K562 (cell line): ENCODE data around the gene THSD8. TPM values are rescaled to one million over a fixed set of nuclear protein-coding genes. Genes with fewer than 3 reads are reported as not detected.

ENCODE experiments used
- ASH1L ChIP-seq: fragments of 450-650 bp; IDR thresholded peaks from 2 replicates; pipeline ENCODE4 v1.6.1; 2018; ENCODE audit warnings: borderline replicate concordance, mild to moderate bottlenecking, low read depth; ENCODE audit not compliant: partially characterized antibody
- C11orf30 ChIP-seq: fragments of 450-650 bp; IDR thresholded peaks from 2 replicates; pipeline ENCODE4 v1.6.1; 2016; ENCODE audit warnings: low read depth, mild to moderate bottlenecking
- ETV1 ChIP-seq: fragments of 450-650 bp; conservative IDR thresholded peaks from 2 replicates; pipeline ENCODE4 v1.6.1; 2016; ENCODE audit warnings: missing genetic modification characterization, control low read depth, low read depth, missing compliant biosample characterization
- GABPA ChIP-seq: fragments of 200-800 bp; sonication (Bioruptor generic); conservative IDR thresholded peaks from 2 replicates; pipeline ENCODE4 v1.6.1; 2016; ENCODE audit warnings: low read depth, missing genetic modification characterization, missing compliant biosample characterization
- GATAD2B ChIP-seq: fragments of 450-650 bp; IDR thresholded peaks from 2 replicates; pipeline ENCODE4 v1.6.1; 2017; ENCODE audit warnings: mild to moderate bottlenecking, borderline replicate concordance
- GTF2A2 ChIP-seq: IDR thresholded peaks from 2 replicates; pipeline ENCODE4 v1.6.1; 2016; ENCODE audit warnings: mild to moderate bottlenecking, missing genetic modification characterization, missing compliant biosample characterization
- HMG20B ChIP-seq: fragments of 250-450 bp; sonication (Bioruptor Pico); IDR thresholded peaks from 2 replicates; pipeline ENCODE4 v1.5.0; 2021; ENCODE audit warnings: mild to moderate bottlenecking
- KDM5B ChIP-seq: fragments of 200-600 bp; sonication (generic); IDR thresholded peaks from 2 replicates; pipeline ENCODE4 v1.6.1; 2012; ENCODE audit warnings: low read depth, mild to moderate bottlenecking, moderate library complexity, low read length, control low read depth, inconsistent platforms; ENCODE audit not compliant: insufficient replicate concordance
- MCM3 ChIP-seq: fragments of 450-650 bp; IDR thresholded peaks from 2 replicates; pipeline ENCODE4 v1.6.1; 2016
- MCM7 ChIP-seq, 2 experiments: fragments of 450-650 bp; IDR thresholded peaks; 2 replicates each; pipeline ENCODE4 v1.6.1; 2016 to 2018
- NFIC ChIP-seq: fragments of 450-650 bp; IDR thresholded peaks from 2 replicates; pipeline ENCODE4 v1.6.1; 2017; ENCODE audit warnings: mild to moderate bottlenecking, inconsistent platforms
- PML ChIP-seq: IDR thresholded peaks from 2 replicates; pipeline ENCODE4 v1.6.1; 2012; ENCODE audit warnings: low read length, inconsistent platforms
- PURB ChIP-seq: sonication (generic); formaldehyde crosslinking; IDR thresholded peaks from 2 replicates; pipeline ENCODE4 v1.9.0; 2021; ENCODE audit warnings: low read depth, mild to moderate bottlenecking, missing genetic modification reagents
- PYGO2 ChIP-seq: fragments of 450-650 bp; IDR thresholded peaks from 2 replicates; pipeline ENCODE4 v1.6.1; 2016; ENCODE audit warnings: mild to moderate bottlenecking, missing genetic modification characterization, moderate library complexity, missing compliant biosample characterization
- RB1 ChIP-seq: fragments of 450-650 bp; IDR thresholded peaks from 2 replicates; pipeline ENCODE4 v1.6.1; 2017; ENCODE audit warnings: low read depth, mild to moderate bottlenecking
- SMAD2 ChIP-seq: fragments of 150-350 bp; IDR thresholded peaks from 2 replicates; pipeline ENCODE4 v1.6.1; 2014; ENCODE audit warnings: low read depth, mild to moderate bottlenecking, low read length
- SMAD3 ChIP-seq: fragments of 450-650 bp; formaldehyde crosslinking; conservative IDR thresholded peaks from 2 replicates; pipeline ENCODE4 v1.4.0; 2020; ENCODE audit warnings: mild to moderate bottlenecking
- SMAD4 ChIP-seq: fragments of 250-450 bp; sonication (Bioruptor Pico); conservative IDR thresholded peaks from 2 replicates; pipeline ENCODE4 v1.8.0; 2021; ENCODE audit warnings: inconsistent platforms, mild to moderate bottlenecking, moderate library complexity
- TAF1 ChIP-seq: IDR thresholded peaks from 2 replicates; pipeline ENCODE4 v1.6.1; 2011; ENCODE audit warnings: mild to moderate bottlenecking, low read length, moderate library complexity; ENCODE audit not compliant: insufficient read depth, control insufficient read depth, severe bottlenecking; ENCODE audit errors: extremely low read depth
- ZNF212 ChIP-seq: fragments of 450-650 bp; formaldehyde crosslinking; IDR thresholded peaks from 2 replicates; pipeline ENCODE4 v1.4.0; 2020; ENCODE audit warnings: mild to moderate bottlenecking
- polyA plus RNA-seq, 8 experiments: library from polyadenylated mRNA; depleted of rRNA in 4 of 8; stranded (reverse) in 5 of 8; unstranded in 3 of 8; fragments of >200 nt; fragmentation: Nextera tagmentation in 2 of 8; fragmentation: Illumina TruSeq in 1 of 8; extraction: Ambion mirVana in 2 of 8; extraction: Trizol in 1 of 8; gene quantifications; 2 replicates each; pipeline versions ENCODE4 v1.2.1 to v1.2.3, GENCODE V29; 2011 to 2014; ENCODE audit warnings: inconsistent platforms in 1 of 8, missing spikeins in 1 of 8
- total RNA-seq, 7 experiments: library from RNA; depleted of rRNA in 6 of 7; stranded (reverse); fragments of >200 nt in 6 of 7; fragmentation: Illumina TruSeq in 2 of 7; extraction: Trizol in 2 of 7; gene quantifications; 2 replicates each; pipeline versions ENCODE4 v1.2.1 to v1.2.3, GENCODE V29; 2011 to 2021; ENCODE audit warnings: low replicate concordance in 1 of 7
- TF ChIP-seq, protein P1 (sequence below): IDR thresholded peaks from 3 replicates; pipeline ENCODE4 v1.6.1; 2011; ENCODE audit warnings: borderline replicate concordance, mild to moderate bottlenecking; ENCODE audit not compliant: insufficient read length, insufficient read depth
- TF ChIP-seq, protein P2 (sequence below): sonication (generic); formaldehyde crosslinking; IDR thresholded peaks from 2 replicates; pipeline ENCODE4 v1.8.0; 2022; ENCODE audit warnings: mild to moderate bottlenecking, missing genetic modification reagents
- TF ChIP-seq, protein P3 (sequence below): fragments of 250-450 bp; sonication (Bioruptor Pico); IDR thresholded peaks from 2 replicates; pipeline ENCODE4 v1.8.0; 2022; ENCODE audit warnings: inconsistent platforms, mild to moderate bottlenecking, moderate library complexity, borderline replicate concordance

The THSD8 gene
- total and polyA plus RNA-seq, 9 of the 15 experiments (the other 6 are each of a cell fraction or from before 2014, with no cell fraction given): 8.4 to 42.4 (median 19.9) TPM; not detected in 2

DNA sequence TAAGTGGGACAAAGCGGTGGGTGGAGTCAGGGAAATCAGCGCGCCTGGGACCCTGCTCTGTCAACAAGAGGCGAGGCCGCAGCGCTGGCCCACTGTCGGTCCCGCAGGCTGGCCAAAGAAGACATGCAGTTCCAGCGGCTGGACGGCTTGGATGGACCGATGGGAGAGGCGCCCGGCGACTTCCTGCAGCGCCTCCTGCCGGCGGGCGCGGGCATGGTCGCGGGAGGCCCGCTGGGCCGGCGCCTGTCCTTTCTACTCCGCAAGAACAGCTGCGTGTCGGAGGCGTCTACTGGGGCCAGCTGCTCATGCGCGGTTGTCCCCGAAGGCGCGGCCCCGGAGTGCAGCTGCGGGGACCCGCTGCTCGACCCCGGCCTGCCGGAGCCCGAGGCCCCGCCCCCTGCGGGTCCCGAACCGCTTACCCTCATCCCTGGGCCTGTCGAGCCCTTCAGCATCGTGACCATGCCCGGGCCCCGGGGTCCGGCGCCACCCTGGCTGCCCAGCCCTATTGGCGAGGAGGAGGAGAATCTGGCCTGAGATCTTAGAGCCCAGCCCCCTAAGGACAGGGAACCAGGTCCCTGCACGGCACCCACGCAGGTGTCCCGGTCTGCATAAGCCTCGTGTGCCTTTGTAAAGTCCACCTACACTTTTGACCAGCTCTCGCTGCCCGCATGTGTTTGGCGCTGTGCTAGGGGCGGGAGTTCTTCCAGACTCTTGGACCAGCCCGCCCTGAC is 44.2 kb upstream of the THSD8 start (continued):
- TF ChIP-seq PURB (CRISPR knock-in tag): no peak
- peak; percentile 46; the same call in 1 of the 2 replicates for TF ChIP-seq NFIC
- TF ChIP-seq MCM3: no peak
- TF ChIP-seq SMAD4: peak; percentile 51
- TF ChIP-seq SMAD2: no peak
- TF ChIP-seq C11orf30: no peak
- TF ChIP-seq MCM7 (IDR thresholded peaks at IDR 0.05): no peak
- TF ChIP-seq, protein P1, sequence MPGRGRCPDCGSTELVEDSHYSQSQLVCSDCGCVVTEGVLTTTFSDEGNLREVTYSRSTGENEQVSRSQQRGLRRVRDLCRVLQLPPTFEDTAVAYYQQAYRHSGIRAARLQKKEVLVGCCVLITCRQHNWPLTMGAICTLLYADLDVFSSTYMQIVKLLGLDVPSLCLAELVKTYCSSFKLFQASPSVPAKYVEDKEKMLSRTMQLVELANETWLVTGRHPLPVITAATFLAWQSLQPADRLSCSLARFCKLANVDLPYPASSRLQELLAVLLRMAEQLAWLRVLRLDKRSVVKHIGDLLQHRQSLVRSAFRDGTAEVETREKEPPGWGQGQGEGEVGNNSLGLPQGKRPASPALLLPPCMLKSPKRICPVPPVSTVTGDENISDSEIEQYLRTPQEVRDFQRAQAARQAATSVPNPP: no peak
- no peak for TF ChIP-seq GATAD2B
- no peak for TF ChIP-seq PYGO2 (tag)
- TF ChIP-seq SMAD3 (CRISPR knock-in tag): no peak
- no peak for TF ChIP-seq ZNF212 (CRISPR knock-in tag)
- TF ChIP-seq, protein P2, sequence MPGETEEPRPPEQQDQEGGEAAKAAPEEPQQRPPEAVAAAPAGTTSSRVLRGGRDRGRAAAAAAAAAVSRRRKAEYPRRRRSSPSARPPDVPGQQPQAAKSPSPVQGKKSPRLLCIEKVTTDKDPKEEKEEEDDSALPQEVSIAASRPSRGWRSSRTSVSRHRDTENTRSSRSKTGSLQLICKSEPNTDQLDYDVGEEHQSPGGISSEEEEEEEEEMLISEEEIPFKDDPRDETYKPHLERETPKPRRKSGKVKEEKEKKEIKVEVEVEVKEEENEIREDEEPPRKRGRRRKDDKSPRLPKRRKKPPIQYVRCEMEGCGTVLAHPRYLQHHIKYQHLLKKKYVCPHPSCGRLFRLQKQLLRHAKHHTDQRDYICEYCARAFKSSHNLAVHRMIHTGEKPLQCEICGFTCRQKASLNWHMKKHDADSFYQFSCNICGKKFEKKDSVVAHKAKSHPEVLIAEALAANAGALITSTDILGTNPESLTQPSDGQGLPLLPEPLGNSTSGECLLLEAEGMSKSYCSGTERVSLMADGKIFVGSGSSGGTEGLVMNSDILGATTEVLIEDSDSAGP (CRISPR knock-in tag): no peak
- no peak for TF ChIP-seq GTF2A2 (tag)
- TF ChIP-seq, protein P3, sequence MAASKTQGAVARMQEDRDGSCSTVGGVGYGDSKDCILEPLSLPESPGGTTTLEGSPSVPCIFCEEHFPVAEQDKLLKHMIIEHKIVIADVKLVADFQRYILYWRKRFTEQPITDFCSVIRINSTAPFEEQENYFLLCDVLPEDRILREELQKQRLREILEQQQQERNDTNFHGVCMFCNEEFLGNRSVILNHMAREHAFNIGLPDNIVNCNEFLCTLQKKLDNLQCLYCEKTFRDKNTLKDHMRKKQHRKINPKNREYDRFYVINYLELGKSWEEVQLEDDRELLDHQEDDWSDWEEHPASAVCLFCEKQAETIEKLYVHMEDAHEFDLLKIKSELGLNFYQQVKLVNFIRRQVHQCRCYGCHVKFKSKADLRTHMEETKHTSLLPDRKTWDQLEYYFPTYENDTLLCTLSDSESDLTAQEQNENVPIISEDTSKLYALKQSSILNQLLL (CRISPR knock-in tag): no peak
- TF ChIP-seq RB1: peak; percentile 93
- no peak for TF ChIP-seq KDM5B
- TF ChIP-seq TAF1: no peak
- no peak for TF ChIP-seq ASH1L
- no peak for TF ChIP-seq HMG20B (CRISPR knock-in tag)
- TF ChIP-seq GABPA (tag): no peak
- no peak for TF ChIP-seq PML
- no peak for TF ChIP-seq ETV1
